NCI-H1092 treated with DMSO at 0.1 percent for 48 hours (cell line): Measurements from ENCODE around the gene ABHD5.
A peak's percentile ranks its signal among the peaks of the same experiment; 100 is the strongest.

Experiments
- DNase-seq: peaks from one replicate; lab custom pipeline; 2025; lab: John Stamatoyannopoulos, UW

ABHD5 gene

GRCh38 chr3:43755516-43756200 is 64.9 kb downstream of the ABHD5 start:
- DNase-seq = no peak

- no peak for DNase-seq
Measured at GRCh38 chr3:43757666-43758321, 67.1 kb downstream of the ABHD5 start.

GRCh38 chr3:43758592-43759225 is 68.0 kb downstream of the ABHD5 start:
- no peak for DNase-seq

GRCh38 chr3:43759297-43759782 is 68.6 kb downstream of the ABHD5 start:
- DNase-seq = no peak

- no peak for DNase-seq
Measured at GRCh38 chr3:43759938-43760337, 69.2 kb downstream of the ABHD5 start.

- no peak for DNase-seq
Measured at GRCh38 chr3:43760938-43761337, 70.2 kb downstream of the ABHD5 start.

GRCh38 chr3:43762451-43762850 is 71.7 kb downstream of the ABHD5 start:
- no peak for DNase-seq

- DNase-seq = no peak
Measured at GRCh38 chr3:43764056-43764455, 73.3 kb downstream of the ABHD5 start.

GRCh38 chr3:43764471-43764870 is 73.7 kb downstream of the ABHD5 start:
- no peak for DNase-seq

GRCh38 chr3:43765521-43765971 is 74.8 kb downstream of the ABHD5 start:
- DNase-seq = no peak

GRCh38 chr3:43766672-43767465 is 76.1 kb downstream of the ABHD5 start:
- DNase-seq = no peak

GRCh38 chr3:43768381-43768973 is 77.7 kb downstream of the ABHD5 start:
- no peak for DNase-seq

- peak; percentile 62 for DNase-seq
Measured at GRCh38 chr3:43769097-43769884, 78.6 kb downstream of the ABHD5 start.

- no peak for DNase-seq
Measured at GRCh38 chr3:43769885-43770425, 79.2 kb downstream of the ABHD5 start.

GRCh38 chr3:43770426-43771103 is 79.8 kb downstream of the ABHD5 start:
- DNase-seq = peak; percentile 10

GRCh38 chr3:43771610-43772009 is 80.9 kb downstream of the ABHD5 start:
- DNase-seq = no peak

GRCh38 chr3:43773273-43774094 is 82.7 kb downstream of the ABHD5 start:
- no peak for DNase-seq

GRCh38 chr3:43774799-43775198 is 84.1 kb downstream of the ABHD5 start:
- DNase-seq = no peak

GRCh38 chr3:43776101-43776500 is 85.4 kb downstream of the ABHD5 start:
- no peak for DNase-seq
